GM23248 (cell line): ENCODE measurements around the gene PTGR2. TPM values are rescaled to one million over a fixed set of nuclear protein-coding genes. Genes with fewer than 3 reads are reported as not detected.

ENCODE experiments used
- DNase-seq: peaks from one replicate; pipeline ENCODE4 v3.0.0-alpha.2; 2015
- H2AFZ ChIP-seq: fragments of 200-600 bp; sonication (generic); 2 replicates; pipeline ENCODE4 v1.6.1; 2016; ENCODE audit warnings: antibody characterized with exemption
- H3F3A ChIP-seq: fragments of 200-600 bp; sonication (generic); 2 replicates; pipeline ENCODE4 v1.6.1; 2016; ENCODE audit warnings: mild to moderate bottlenecking, antibody characterized with exemption, mixed run types; ENCODE audit not compliant: insufficient read depth
- H3K27ac ChIP-seq: fragments of 200-600 bp; sonication (generic); 2 replicates; pipeline ENCODE4 v1.5.1; 2016; ENCODE audit warnings: mild to moderate bottlenecking
- H3K27me3 ChIP-seq: fragments of 200-600 bp; sonication (generic); replicated peaks from 2 replicates; pipeline ENCODE4 v1.6.1; 2016; ENCODE audit warnings: mild to moderate bottlenecking; ENCODE audit not compliant: insufficient read depth
- H3K36me3 ChIP-seq: fragments of 200-600 bp; sonication (generic); 2 replicates; pipeline ENCODE4 v1.6.1; 2016; ENCODE audit warnings: low read depth, mild to moderate bottlenecking
- H3K4me1 ChIP-seq: fragments of 200-600 bp; sonication (generic); 2 replicates; pipeline ENCODE4 v1.6.1; 2016; ENCODE audit warnings: mild to moderate bottlenecking; ENCODE audit not compliant: insufficient read depth
- H3K4me2 ChIP-seq: fragments of 200-600 bp; sonication (generic); one replicate; pipeline ENCODE4 v1.6.1; 2016; ENCODE audit warnings: mild to moderate bottlenecking; ENCODE audit not compliant: unreplicated experiment
- H3K4me3 ChIP-seq: fragments of 200-600 bp; sonication (generic); 2 replicates; pipeline ENCODE4 v1.5.1; 2016; ENCODE audit warnings: mild to moderate bottlenecking
- H3K79me2 ChIP-seq: fragments of 200-600 bp; sonication (generic); 2 replicates; pipeline ENCODE4 v1.6.1; 2016; ENCODE audit warnings: mild to moderate bottlenecking; ENCODE audit not compliant: insufficient read depth
- H3K9ac ChIP-seq: fragments of 200-600 bp; sonication (generic); 2 replicates; pipeline ENCODE4 v1.6.1; 2016; ENCODE audit warnings: mild to moderate bottlenecking
- H3K9me2 ChIP-seq: fragments of 200-600 bp; sonication (generic); 2 replicates; pipeline ENCODE4 v1.6.1; 2016; ENCODE audit warnings: mixed run types, mild to moderate bottlenecking, moderate library complexity; ENCODE audit not compliant: insufficient read depth
- H3K9me3 ChIP-seq: fragments of 200-600 bp; sonication (generic); one replicate; pipeline ENCODE4 v1.6.1; 2017; ENCODE audit warnings: low read depth
- H4K20me1 ChIP-seq: fragments of 200-600 bp; sonication (generic); 2 replicates; pipeline ENCODE4 v1.6.0; 2016; ENCODE audit not compliant: insufficient read depth
- EZH2 ChIP-seq: fragments of 200-600 bp; sonication (generic); IDR thresholded peaks from 2 replicates; pipeline ENCODE4 v1.6.1; 2018; ENCODE audit warnings: antibody characterized with exemption, mild to moderate bottlenecking; ENCODE audit not compliant: insufficient read depth, poor library complexity, severe bottlenecking
- EZH2phosphoT487 ChIP-seq: fragments of 200-600 bp; sonication (generic); IDR thresholded peaks from 2 replicates; pipeline ENCODE4 v1.6.1; 2018; ENCODE audit warnings: antibody characterized with exemption, moderate library complexity, mild to moderate bottlenecking, low read depth; ENCODE audit not compliant: insufficient read depth
- WGBS, 2 experiments: methylation state at CpG; one replicate each; pipeline ENCODE4 v1.1.6; 2015 to 2017; ENCODE audit warnings: low lambda C conversion rate in 2 of 2, low coverage in 1 of 2; ENCODE audit errors: missing lambda C conversion rate in 2 of 2; 5-methylcytosine and 5-hydroxymethylcytosine counted together
- in situ Hi-C: fragments of 300-500 bp; cut with MboI; formaldehyde crosslinking; loops from 2 replicates; pipeline ENCODE4 v1.15.0; 2020
- polyA plus RNA-seq: library from polyadenylated mRNA; unstranded; fragments of >200 nt; fragmentation: Nextera tagmentation; extraction: Ambion mirVana; gene quantifications from 2 replicates; pipeline ENCODE4 v1.2.1, GENCODE V29; 2016
- total RNA-seq: library from RNA; depleted of rRNA; stranded (reverse); fragments of >200 nt; shearing (Covaris generic); gene quantifications from 2 replicates; pipeline ENCODE4 v1.2.3, GENCODE V29; 2014

Gene PTGR2
- total and polyA plus RNA-seq, 2 experiments from 2014 or later, result 7.5 to 9.4 TPM

DNA sequence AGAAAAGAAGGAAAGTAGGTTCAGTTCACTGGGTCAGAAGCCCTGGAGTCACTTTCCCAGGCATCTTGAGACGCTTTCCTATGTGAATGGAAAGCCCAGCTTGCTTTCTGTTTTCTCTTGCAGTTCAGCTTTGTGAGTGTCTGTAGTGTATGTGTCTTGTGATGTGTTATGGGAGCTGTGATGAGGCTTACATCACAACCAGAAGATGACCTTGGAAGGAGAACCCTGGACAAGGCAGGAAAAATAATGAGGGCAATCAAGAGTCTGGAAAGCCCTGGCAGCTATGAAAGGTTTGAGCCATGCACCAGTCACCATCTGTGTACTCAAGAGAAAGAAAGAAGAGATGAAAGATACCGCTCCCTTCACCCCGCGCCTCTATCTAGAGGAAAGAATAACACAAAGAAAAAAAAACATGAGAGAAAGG, 35.2 kb upstream of the PTGR2 start:
- Histone ChIP-seq H3K9me3 (no peaks in the 10 kb centered on the region), H3K9me2 (no peaks in the 10 kb centered on the region), H3K4me3 (no peak overlapping the region), H2AFZ (no peak overlapping the region), H3F3A (no peaks in the 10 kb centered on the region), H3K9ac (no peak overlapping the region), H3K36me3 (no peaks in the 10 kb centered on the region), H3K27me3 (no peaks in the 10 kb centered on the region), H3K4me1 (no peaks in the 10 kb centered on the region), H3K27ac (no peak overlapping the region), H3K4me2 (no peak overlapping the region), H3K79me2 (no peaks in the 10 kb centered on the region), H4K20me1 (no peaks in the 10 kb centered on the region)
- in situ Hi-C loops, result no loop called here
- 97% methylated on average over 4 of the region's 4 CpGs for WGBS, 2 experiments
- TF ChIP-seq EZH2phosphoT487 (no peak), EZH2 (no peak)
- no peak for DNase-seq

- in situ Hi-C loops, result no loop called here
- H2AFZ ChIP-seq, result no peak overlapping the region
- H3K9me2 ChIP-seq, result no peaks in the 10 kb centered on the region
- no peak overlapping the region for H3K4me3 ChIP-seq
- TF ChIP-seq EZH2 (no peak), EZH2phosphoT487 (no peak)
- no peaks in the 10 kb centered on the region for H3K27me3 ChIP-seq
- WGBS, 2 experiments, result 80 to 85% methylated on average over 7 of the region's 7 CpGs
- no peaks in the 10 kb centered on the region for H3K36me3 ChIP-seq
- no peak overlapping the region for H3K4me2 ChIP-seq
- no peaks in the 10 kb centered on the region for H3F3A ChIP-seq
- H3K27ac ChIP-seq, result no peak overlapping the region
- H3K79me2 ChIP-seq, result no peaks in the 10 kb centered on the region
- no peak for DNase-seq
- H3K9me3 ChIP-seq, result no peaks in the 10 kb centered on the region
- H3K9ac ChIP-seq, result no peak overlapping the region
- no peaks in the 10 kb centered on the region for H4K20me1 ChIP-seq
- no peaks in the 10 kb centered on the region for H3K4me1 ChIP-seq
These were observed 34.5 kb upstream of the PTGR2 start for GRCh38 chr14:73817020-73817655.

DNA sequence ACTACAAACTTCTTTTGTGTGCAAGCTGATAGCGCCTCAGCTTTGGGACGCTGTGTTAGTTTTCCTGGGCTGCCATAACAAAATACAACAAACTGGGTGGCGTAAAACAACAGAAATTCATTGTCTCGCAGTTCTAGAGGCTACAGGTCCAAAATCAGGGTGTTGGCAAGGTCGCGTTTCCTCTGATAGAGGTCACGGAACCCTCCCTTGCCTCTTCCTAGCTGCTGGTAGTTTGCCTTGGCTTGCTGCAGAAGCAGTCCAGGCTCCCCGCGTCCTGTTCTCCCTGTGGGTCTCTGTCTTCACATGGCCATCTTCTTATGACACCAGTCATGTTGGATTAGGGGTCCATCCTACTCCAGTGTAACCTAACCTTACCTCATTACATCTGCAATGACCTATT, 32.8 kb upstream of the PTGR2 start:
- Histone ChIP-seq H3K79me2 (no peaks in the 10 kb centered on the region), H4K20me1 (no peaks in the 10 kb centered on the region), H3K36me3 (no peaks in the 10 kb centered on the region), H2AFZ (no peak overlapping the region), H3K27me3 (no peaks in the 10 kb centered on the region), H3K4me1 (no peaks in the 10 kb centered on the region), H3K27ac (no peak overlapping the region), H3F3A (no peaks in the 10 kb centered on the region), H3K9ac (no peak overlapping the region), H3K4me3 (no peak overlapping the region), H3K9me3 (no peaks in the 10 kb centered on the region), H3K4me2 (no peak overlapping the region), H3K9me2 (no peaks in the 10 kb centered on the region)
- in situ Hi-C loops, result no loop called here
- DNase-seq, result no peak
- TF ChIP-seq EZH2 (no peak), EZH2phosphoT487 (no peak)
- WGBS, 2 experiments, result 77 to 87% methylated on average over 9 of the region's 9 CpGs

GRCh38 chr14:73820631-73821030, 31.0 kb upstream of the PTGR2 start:
- H2AFZ ChIP-seq, result no peak overlapping the region
- DNase-seq, result no peak
- peaks cover 6% of the 10 kb centered on the region; the same call in 1 of the 2 replicates for H3K4me1 ChIP-seq
- H3K27me3 ChIP-seq, result no peaks in the 10 kb centered on the region
- H3K4me2 ChIP-seq, result no peak overlapping the region
- no peaks in the 10 kb centered on the region for H4K20me1 ChIP-seq
- H3K9me2 ChIP-seq, result no peaks in the 10 kb centered on the region
- 67 to 76% methylated on average over 3 of the region's 3 CpGs for WGBS, 2 experiments
- no peak for TF ChIP-seq EZH2phosphoT487
- no peak for TF ChIP-seq EZH2
- no peak overlapping the region for H3K27ac ChIP-seq
- no peaks in the 10 kb centered on the region for H3F3A ChIP-seq
- H3K79me2 ChIP-seq, result no peaks in the 10 kb centered on the region
- no peak overlapping the region for H3K9ac ChIP-seq
- no peak overlapping the region for H3K4me3 ChIP-seq
- H3K36me3 ChIP-seq, result no peaks in the 10 kb centered on the region
- in situ Hi-C loops, result loop anchor here (10.0 kb wide), 1 partner anchor 86 kb away; no protein-coding TSS in a partner anchor
- H3K9me3 ChIP-seq, result no peaks in the 10 kb centered on the region

DNA sequence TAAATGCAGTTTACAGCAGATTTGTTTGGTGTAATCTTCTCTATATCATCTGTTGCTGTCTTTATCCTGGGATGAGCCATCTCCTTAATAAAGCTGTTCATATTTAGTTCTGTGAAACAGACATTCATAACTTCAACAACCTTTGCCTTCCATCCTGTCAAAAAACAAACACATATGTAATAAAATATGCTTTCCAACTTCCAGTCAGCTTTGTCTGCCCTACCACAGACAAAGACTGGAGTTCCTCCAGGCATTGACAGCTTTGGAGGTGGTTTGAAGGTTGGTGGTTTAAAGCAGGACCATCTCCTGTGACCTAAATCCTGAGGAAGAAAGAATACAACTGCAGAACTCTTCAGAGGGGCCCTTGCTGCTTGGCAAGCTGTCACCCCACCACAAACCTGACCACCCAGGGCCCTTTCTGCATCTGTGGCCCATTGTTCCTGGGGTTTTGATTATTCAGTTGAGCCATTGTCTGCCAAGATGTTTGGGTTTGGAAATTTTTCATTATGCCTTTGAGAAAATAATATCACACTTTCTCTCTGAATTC, 28.2 kb upstream of the PTGR2 start:
- peak overlapping the region; percentile 15; the same call in 1 of the 2 replicates for H2AFZ ChIP-seq
- H4K20me1 ChIP-seq, result no peaks in the 10 kb centered on the region
- H3K4me2 ChIP-seq, result no peak overlapping the region
- no peaks in the 10 kb centered on the region for H3K27me3 ChIP-seq
- H3K9ac ChIP-seq, result no peak overlapping the region
- no peaks in the 10 kb centered on the region for H3K79me2 ChIP-seq
- DNase-seq, result no peak
- in situ Hi-C loops, result loop anchor here (10.0 kb wide), 1 partner anchor 89 kb away; no protein-coding TSS in a partner anchor
- no peak overlapping the region for H3K27ac ChIP-seq
- TF ChIP-seq EZH2phosphoT487, result no peak
- H3K36me3 ChIP-seq, result no peaks in the 10 kb centered on the region
- H3F3A ChIP-seq, result no peaks in the 10 kb centered on the region
- no peaks in the 10 kb centered on the region for H3K9me2 ChIP-seq
- H3K4me3 ChIP-seq, result no peak overlapping the region
- no peaks in the 10 kb centered on the region for H3K9me3 ChIP-seq
- H3K4me1 ChIP-seq, result peaks cover 6% of the 10 kb centered on the region; the same call in 1 of the 2 replicates
